Liver (tissue), 9 donors: ENCODE results near the gene LRRC7. TPM values are rescaled to one million over a fixed set of nuclear protein-coding genes. Genes with fewer than 3 reads are reported as not detected.

ENCODE experiments used
- DNase-seq: peaks from one replicate; pipeline ENCODE4 v3.0.0-alpha.2; 2017; ENCODE audit warnings: low spot score
- H3K27ac ChIP-seq, 2 donors: one replicate each; pipeline ENCODE4 v1.7.0; 2013; ENCODE audit warnings: inconsistent platforms in 2 of 2, low read length in 2 of 2, control low read depth in 1 of 2, low read depth in 1 of 2, mild to moderate bottlenecking in 1 of 2
- H3K27me3 ChIP-seq, 4 donors: one replicate each; pipeline versions ENCODE4 v1.6.1 to v1.7.0; 2013; ENCODE audit warnings: low read length in 3 of 4, inconsistent platforms in 1 of 4, mild to moderate bottlenecking in 1 of 4, moderate library complexity in 1 of 4; ENCODE audit not compliant: control insufficient read depth in 4 of 4, insufficient read depth in 4 of 4
- H3K36me3 ChIP-seq, 4 donors: one replicate each; pipeline versions ENCODE4 v1.6.1 to v1.7.0; 2013; ENCODE audit warnings: low read length in 3 of 4, mild to moderate bottlenecking in 3 of 4, low read depth in 1 of 4, moderate library complexity in 1 of 4; ENCODE audit not compliant: control insufficient read depth in 4 of 4, insufficient read depth in 3 of 4
- H3K4me1 ChIP-seq, 4 donors: one replicate each; pipeline versions ENCODE4 v1.6.1 to v1.7.0; 2013; ENCODE audit warnings: low read length in 3 of 4, mild to moderate bottlenecking in 3 of 4, moderate library complexity in 1 of 4; ENCODE audit not compliant: control insufficient read depth in 4 of 4, insufficient read depth in 4 of 4
- H3K4me3 ChIP-seq, 3 donors: one replicate each; pipeline versions ENCODE4 v1.6.1 to v1.7.0; 2013; ENCODE audit warnings: low read length in 3 of 3, control low read depth in 1 of 3, low read depth in 1 of 3, mild to moderate bottlenecking in 1 of 3
- H3K9ac ChIP-seq, 2 donors: one replicate each; pipeline ENCODE4 v1.7.0; 2013; ENCODE audit warnings: low read length in 2 of 2, mild to moderate bottlenecking in 2 of 2, moderate library complexity in 2 of 2, control low read depth in 1 of 2, low read depth in 1 of 2
- H3K9me3 ChIP-seq, 4 donors: one replicate each; pipeline versions ENCODE4 v1.6.1 to v1.7.0; 2013; ENCODE audit warnings: low read length in 3 of 4; ENCODE audit not compliant: control insufficient read depth in 4 of 4
- ATF3 ChIP-seq: IDR thresholded peaks from 2 replicates; pipeline ENCODE4 v1.6.1; 2016; ENCODE audit warnings: antibody characterized with exemption
- EGR1 ChIP-seq, 2 donors: IDR thresholded peaks; 2 replicates each; pipeline ENCODE4 v1.6.1; 2016 to 2018; ENCODE audit warnings: antibody characterized with exemption in 2 of 2, low read depth in 2 of 2
- FOXA1 ChIP-seq: IDR thresholded peaks from 2 replicates; pipeline ENCODE4 v1.6.1; 2016; ENCODE audit warnings: antibody characterized with exemption
- FOXA2 ChIP-seq: IDR thresholded peaks from 2 replicates; pipeline ENCODE4 v1.6.1; 2016; ENCODE audit warnings: antibody characterized with exemption
- GABPA ChIP-seq, 2 donors: IDR thresholded peaks in 1 of 2; conservative IDR thresholded peaks in 1 of 2; 2 replicates each; pipeline ENCODE4 v1.6.1; 2016; ENCODE audit warnings: antibody characterized with exemption in 2 of 2, mild to moderate bottlenecking in 1 of 2, moderate library complexity in 1 of 2
- HNF4A ChIP-seq, 2 donors: conservative IDR thresholded peaks; 2 replicates each; pipeline ENCODE4 v1.6.1; 2016; ENCODE audit warnings: antibody characterized with exemption in 2 of 2, mild to moderate bottlenecking in 2 of 2
- HNF4G ChIP-seq: IDR thresholded peaks from 2 replicates; pipeline ENCODE4 v1.6.1; 2016; ENCODE audit warnings: antibody characterized with exemption
- JUND ChIP-seq, 2 donors: IDR thresholded peaks; 2 replicates each; pipeline ENCODE4 v1.6.1; 2016; ENCODE audit warnings: antibody characterized with exemption in 2 of 2
- NR2F2 ChIP-seq: IDR thresholded peaks from 2 replicates; pipeline ENCODE4 v1.6.1; 2016; ENCODE audit warnings: antibody characterized with exemption
- RAD21 ChIP-seq, 2 donors: IDR thresholded peaks; 2 replicates each; pipeline ENCODE4 v1.6.1; 2016; ENCODE audit warnings: antibody characterized with exemption in 2 of 2, mild to moderate bottlenecking in 2 of 2
- RXRA ChIP-seq, 2 donors: IDR thresholded peaks; 2 replicates each; pipeline ENCODE4 v1.6.1; 2017 to 2018; ENCODE audit warnings: antibody characterized with exemption in 2 of 2, mild to moderate bottlenecking in 1 of 2
- SP1 ChIP-seq: IDR thresholded peaks from 2 replicates; pipeline ENCODE4 v1.6.1; 2018; ENCODE audit warnings: antibody characterized with exemption, mild to moderate bottlenecking
- TAF1 ChIP-seq: conservative IDR thresholded peaks from 2 replicates; pipeline ENCODE4 v1.6.1; 2016; ENCODE audit warnings: antibody characterized with exemption, mild to moderate bottlenecking
- YY1 ChIP-seq: IDR thresholded peaks from 2 replicates; pipeline ENCODE4 v1.6.1; 2016; ENCODE audit warnings: antibody characterized with exemption, mild to moderate bottlenecking
- ZBTB33 ChIP-seq: IDR thresholded peaks from 2 replicates; pipeline ENCODE4 v1.6.1; 2016; ENCODE audit warnings: antibody characterized with exemption
- WGBS: extraction: QIAGEN DNeasy Blood & Tissue Kit; methylation state at CpG from one replicate; pipeline ENCODE4 v1.1.7; 2013; 5-methylcytosine and 5-hydroxymethylcytosine counted together
- polyA plus RNA-seq, 2 donors: library from polyadenylated mRNA; stranded (reverse) in 1 of 2; unstranded in 1 of 2; fragments of 200-250 nt in 1 of 2; fragments of >200 nt in 1 of 2; fragmentation: Nextera tagmentation in 1 of 2; extraction: Ambion mirVana in 1 of 2; gene quantifications; one replicate each; pipeline versions ENCODE4 v1.2.1 to v1.2.3, GENCODE V29; 2013 to 2015
- total RNA-seq, 2 donors: library from RNA; depleted of rRNA; stranded (reverse); fragments of >200 nt; gene quantifications; one replicate each; pipeline ENCODE4 v1.2.3, GENCODE V29; 2014
- TF ChIP-seq, protein P1 (sequence below): fragments of 150-350 bp; IDR thresholded peaks from 2 replicates; pipeline ENCODE4 v1.5.1; 2017; ENCODE audit warnings: improper control_type of control experiment, low read depth, low read length; ENCODE audit not compliant: missing input control
- TF ChIP-seq, protein P2 (sequence below): IDR thresholded peaks from 2 replicates; pipeline ENCODE4 v1.6.1; 2016; ENCODE audit warnings: antibody characterized with exemption, mild to moderate bottlenecking
- TF ChIP-seq, protein P3 (sequence below): IDR thresholded peaks from 2 replicates; pipeline ENCODE4 v1.6.1; 2016; ENCODE audit warnings: antibody characterized with exemption
- donor health status: healthy.
- donor health status: healthy.
- donor health status: healthy.
- donor health status: healthy.
- donor health status: healthy.

Gene LRRC7
- total and polyA plus RNA-seq, 4 donors, result 0.08 to 1.1 (median 0.67) TPM

- TF ChIP-seq ATF3 (no peak), HNF4G (no peak), EGR1 (IDR thresholded peaks at IDR 0.05; ENCODE audit: low read depth in 2 of 2) (no peak), TAF1 (no peak), NR2F2 (no peak), SP1 (no peak)
- TF ChIP-seq, protein P1, sequence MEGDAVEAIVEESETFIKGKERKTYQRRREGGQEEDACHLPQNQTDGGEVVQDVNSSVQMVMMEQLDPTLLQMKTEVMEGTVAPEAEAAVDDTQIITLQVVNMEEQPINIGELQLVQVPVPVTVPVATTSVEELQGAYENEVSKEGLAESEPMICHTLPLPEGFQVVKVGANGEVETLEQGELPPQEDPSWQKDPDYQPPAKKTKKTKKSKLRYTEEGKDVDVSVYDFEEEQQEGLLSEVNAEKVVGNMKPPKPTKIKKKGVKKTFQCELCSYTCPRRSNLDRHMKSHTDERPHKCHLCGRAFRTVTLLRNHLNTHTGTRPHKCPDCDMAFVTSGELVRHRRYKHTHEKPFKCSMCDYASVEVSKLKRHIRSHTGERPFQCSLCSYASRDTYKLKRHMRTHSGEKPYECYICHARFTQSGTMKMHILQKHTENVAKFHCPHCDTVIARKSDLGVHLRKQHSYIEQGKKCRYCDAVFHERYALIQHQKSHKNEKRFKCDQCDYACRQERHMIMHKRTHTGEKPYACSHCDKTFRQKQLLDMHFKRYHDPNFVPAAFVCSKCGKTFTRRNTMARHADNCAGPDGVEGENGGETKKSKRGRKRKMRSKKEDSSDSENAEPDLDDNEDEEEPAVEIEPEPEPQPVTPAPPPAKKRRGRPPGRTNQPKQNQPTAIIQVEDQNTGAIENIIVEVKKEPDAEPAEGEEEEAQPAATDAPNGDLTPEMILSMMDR, result no peak
- TF ChIP-seq, protein P2, sequence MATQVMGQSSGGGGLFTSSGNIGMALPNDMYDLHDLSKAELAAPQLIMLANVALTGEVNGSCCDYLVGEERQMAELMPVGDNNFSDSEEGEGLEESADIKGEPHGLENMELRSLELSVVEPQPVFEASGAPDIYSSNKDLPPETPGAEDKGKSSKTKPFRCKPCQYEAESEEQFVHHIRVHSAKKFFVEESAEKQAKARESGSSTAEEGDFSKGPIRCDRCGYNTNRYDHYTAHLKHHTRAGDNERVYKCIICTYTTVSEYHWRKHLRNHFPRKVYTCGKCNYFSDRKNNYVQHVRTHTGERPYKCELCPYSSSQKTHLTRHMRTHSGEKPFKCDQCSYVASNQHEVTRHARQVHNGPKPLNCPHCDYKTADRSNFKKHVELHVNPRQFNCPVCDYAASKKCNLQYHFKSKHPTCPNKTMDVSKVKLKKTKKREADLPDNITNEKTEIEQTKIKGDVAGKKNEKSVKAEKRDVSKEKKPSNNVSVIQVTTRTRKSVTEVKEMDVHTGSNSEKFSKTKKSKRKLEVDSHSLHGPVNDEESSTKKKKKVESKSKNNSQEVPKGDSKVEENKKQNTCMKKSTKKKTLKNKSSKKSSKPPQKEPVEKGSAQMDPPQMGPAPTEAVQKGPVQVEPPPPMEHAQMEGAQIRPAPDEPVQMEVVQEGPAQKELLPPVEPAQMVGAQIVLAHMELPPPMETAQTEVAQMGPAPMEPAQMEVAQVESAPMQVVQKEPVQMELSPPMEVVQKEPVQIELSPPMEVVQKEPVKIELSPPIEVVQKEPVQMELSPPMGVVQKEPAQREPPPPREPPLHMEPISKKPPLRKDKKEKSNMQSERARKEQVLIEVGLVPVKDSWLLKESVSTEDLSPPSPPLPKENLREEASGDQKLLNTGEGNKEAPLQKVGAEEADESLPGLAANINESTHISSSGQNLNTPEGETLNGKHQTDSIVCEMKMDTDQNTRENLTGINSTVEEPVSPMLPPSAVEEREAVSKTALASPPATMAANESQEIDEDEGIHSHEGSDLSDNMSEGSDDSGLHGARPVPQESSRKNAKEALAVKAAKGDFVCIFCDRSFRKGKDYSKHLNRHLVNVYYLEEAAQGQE, result no peak
Measured at GRCh38 chr1:69871412-69871811, 303.7 kb downstream of the LRRC7 start.

DNA sequence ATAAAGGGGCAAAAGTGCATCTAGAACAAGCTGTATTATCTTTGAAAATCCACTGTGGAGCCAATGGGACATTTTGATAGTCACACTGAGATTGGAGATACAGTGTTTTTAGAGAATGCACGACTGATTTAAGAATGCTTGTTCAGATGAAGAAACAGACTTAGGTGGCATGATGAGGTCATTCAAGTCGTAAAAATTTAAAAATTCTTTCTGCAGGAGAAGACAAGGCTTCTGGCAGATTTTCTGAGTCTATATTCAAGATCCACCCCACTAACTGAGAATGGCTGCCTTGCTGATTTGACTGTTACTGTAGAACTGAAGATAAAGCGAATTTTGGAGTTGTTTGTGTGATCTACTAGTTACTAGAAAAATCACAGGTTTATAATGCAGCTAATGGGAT is 310.6 kb downstream of the LRRC7 start:
- 38% methylated on average over 3 of the region's 3 CpGs for WGBS
- TF ChIP-seq RXRA (IDR thresholded peaks at IDR 0.05) (no peak), ZBTB33 (no peak), EGR1 (IDR thresholded peaks at IDR 0.05; ENCODE audit: low read depth in 2 of 2) (no peak), RAD21 (IDR thresholded peaks at IDR 0.05) (no peak), SP1 (no peak), YY1 (no peak), ATF3 (no peak), FOXA1 (no peak), JUND (IDR thresholded peaks at IDR 0.05) (no peak), FOXA2 (no peak), HNF4A (conservative IDR thresholded peaks at IDR 0.05) (no peak), TAF1 (no peak), GABPA (IDR thresholded peaks at IDR 0.05 in 1 of 2, conservative IDR thresholded peaks at IDR 0.05 in 1 of 2) (no peak), NR2F2 (no peak), HNF4G (no peak)
- TF ChIP-seq, protein P2, result no peak
- TF ChIP-seq, protein P1, result no peak
- TF ChIP-seq, protein P3, sequence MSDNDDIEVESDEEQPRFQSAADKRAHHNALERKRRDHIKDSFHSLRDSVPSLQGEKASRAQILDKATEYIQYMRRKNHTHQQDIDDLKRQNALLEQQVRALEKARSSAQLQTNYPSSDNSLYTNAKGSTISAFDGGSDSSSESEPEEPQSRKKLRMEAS, result no peak

More at GRCh38 chr1:69871412-69871811, 303.7 kb downstream of the LRRC7 start:
- no peak for DNase-seq
- WGBS, result 43% methylated on average over 3 of the region's 3 CpGs
- Histone ChIP-seq H3K9me3 (no peaks in the 10 kb centered on the region), H3K4me1 (no peaks in the 10 kb centered on the region), H3K27me3 (no peaks in the 10 kb centered on the region), H3K9ac (no peak overlapping the region), H3K36me3 (no peaks in the 10 kb centered on the region), H3K27ac (no peak overlapping the region), H3K4me3 (no peak overlapping the region)

More for the DNA sequence above, 310.6 kb downstream of the LRRC7 start:
- H3K36me3 ChIP-seq, result no peaks in the 10 kb centered on the region
- no peak overlapping the region for H3K27ac ChIP-seq
- no peaks in the 10 kb centered on the region for H3K4me1 ChIP-seq
- no peaks in the 10 kb centered on the region for H3K9me3 ChIP-seq
- H3K4me3 ChIP-seq, result no peak overlapping the region
- peaks cover 0 to 4% (median 0%) of the 10 kb centered on the region in 4 donors for H3K27me3 ChIP-seq
- no peak for DNase-seq
- H3K9ac ChIP-seq, result no peak overlapping the region
